HG02798 (cell line): ENCODE results near the gene PDE6G.
"Not testable (repeated sequence)": the region's sequence is repeated elsewhere in the genome, so short reads cannot be mapped to it uniquely, and the experiment has no call there.

Source experiments
- ATAC-seq: cut with Tn5 transposase; IDR thresholded peaks from one replicate; pipeline ENCODE4 v1.9.1; 2021; ENCODE audit warnings: mild to moderate bottlenecking; ENCODE audit not compliant: unreplicated experiment, poor library complexity

Gene PDE6G

DNA sequence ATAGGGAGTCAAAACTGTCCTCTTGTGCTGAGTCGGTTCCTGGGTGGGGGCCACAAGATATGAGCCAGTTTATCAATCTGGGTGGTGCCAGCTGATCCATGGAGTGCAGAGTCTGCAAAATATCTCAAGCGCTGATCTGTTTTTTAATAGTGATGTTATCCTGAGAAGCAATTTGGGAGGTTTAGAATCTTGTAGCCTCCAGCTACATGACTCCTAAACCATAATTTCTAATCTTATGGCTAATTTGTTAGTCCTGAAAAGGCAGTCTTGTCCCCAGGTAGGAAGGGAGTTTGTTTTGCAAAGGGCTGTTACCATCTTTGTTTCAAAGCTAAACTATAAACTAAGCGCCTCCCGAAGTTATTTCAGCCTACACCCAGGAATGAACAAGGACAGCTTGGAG lies 17.7 kb downstream of the PDE6G start:
- ATAC-seq, result no peak

DNA sequence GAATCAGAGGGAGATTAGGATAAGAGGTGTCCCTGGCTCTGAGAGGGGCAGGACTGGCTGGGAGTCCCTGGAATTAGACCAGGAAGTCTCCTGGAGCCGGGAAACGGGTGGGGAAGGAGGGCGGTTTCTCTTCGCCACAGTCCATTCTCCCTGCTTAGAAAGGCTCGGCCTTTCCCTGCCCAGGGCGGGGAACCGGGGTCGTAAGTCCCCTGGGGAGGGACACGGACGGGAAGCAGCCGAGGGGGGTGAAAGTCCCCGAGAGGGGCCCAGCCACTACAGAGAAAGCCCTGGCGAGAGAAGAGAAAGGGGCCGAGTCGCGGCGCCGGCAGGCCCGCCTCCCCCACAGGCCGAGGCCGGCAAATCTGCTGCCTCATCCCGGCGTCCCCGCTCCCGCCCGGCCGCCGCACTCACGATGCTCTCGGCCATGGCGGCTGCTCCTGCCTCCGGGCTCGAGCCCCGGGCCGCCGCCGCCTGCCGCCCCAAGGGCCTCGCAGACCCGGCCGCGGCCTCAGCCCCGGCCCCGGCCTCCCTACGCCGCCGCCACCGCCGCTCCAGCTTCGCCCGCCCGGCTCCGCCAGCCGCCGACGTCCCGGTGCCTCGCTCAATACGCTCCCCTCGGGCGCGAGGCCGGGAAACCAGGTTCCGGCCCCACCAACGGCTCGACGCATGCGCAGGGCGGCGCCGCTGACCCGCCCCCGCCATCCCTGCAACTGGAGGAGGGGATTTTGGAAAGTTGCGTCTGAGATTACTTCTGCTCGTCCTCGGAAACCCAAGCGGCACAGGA lies 19.6 kb downstream of the PDE6G start, which contains the start of the genes NPLOC4 and TSPAN10:
TSS of gene NPLOC4 (minus strand) at position 608 of the 784 bp plus-strand sequence. CDS start at position 426, 182 bp downstream.
TSS of gene TSPAN10 (plus strand) at position 692 of the 784 bp plus-strand sequence. CDS start 5,217 bp downstream, outside the sequence.
- peak; percentile 91 for ATAC-seq

DNA sequence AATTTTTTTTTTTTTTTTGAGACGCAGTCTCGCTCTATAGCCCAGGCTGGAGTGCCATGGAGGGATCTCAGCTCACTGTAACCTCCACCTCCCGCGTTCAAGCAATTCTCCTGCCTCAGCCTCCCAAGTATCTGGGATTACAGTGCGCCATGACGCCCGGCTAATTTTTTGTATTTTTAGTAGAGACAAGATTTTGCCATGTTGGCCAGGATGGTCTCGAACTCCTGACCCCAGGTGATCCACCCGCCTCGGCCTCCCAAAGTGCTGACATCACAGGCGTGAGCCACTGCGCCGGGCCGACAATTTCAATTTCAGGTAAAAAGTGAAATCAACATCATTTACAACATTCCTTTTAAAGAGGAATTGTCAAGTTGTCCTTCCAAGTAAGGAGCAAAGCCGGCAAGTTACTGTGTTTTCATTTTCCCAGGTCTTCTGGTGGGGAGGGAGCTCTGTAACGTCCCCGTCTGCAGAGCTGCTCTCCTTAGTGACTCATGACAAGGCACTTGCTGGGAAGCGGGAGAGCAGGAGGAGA lies 20.3 kb downstream of the PDE6G start:
- no peak for ATAC-seq

DNA sequence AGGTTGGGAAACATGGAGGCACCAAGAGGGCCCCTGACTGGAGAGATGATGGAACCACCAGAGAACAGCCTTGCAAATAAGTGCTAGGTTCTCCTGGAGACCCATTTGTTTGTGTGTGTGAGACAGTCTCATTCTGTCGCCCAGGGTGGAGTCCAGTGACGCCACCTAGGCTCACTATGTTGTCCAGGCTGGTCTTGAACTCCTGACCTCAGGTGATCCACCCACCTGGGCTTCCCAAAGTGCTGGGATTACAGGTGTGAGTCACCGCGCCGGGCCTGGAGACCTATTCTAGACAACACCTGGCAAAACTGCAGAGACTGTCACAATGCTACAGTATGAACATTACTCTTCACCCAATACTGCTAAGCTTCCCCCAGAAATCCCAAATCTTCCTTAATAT lies 20.9 kb downstream of the PDE6G start:
- no peak for ATAC-seq

DNA sequence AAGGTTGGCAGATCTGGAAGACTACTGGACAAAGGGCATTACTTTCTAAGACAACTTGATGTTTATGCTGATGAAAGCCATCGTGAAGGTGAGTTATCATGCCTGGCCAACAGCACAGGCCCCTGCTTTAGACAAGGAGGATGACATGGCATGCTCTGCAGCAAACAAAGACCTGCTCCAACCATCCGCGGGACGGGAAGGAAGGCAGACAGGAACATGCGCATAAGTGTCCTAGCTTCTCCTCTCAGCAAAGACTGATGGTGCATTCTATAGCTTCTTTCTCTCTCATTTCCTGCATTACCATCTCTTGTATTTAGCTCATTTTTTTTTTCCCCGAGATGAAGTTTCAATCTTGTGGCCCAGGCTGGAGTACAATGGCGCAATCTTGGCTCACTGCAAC lies 24.9 kb downstream of the PDE6G start:
- no peak for ATAC-seq

DNA sequence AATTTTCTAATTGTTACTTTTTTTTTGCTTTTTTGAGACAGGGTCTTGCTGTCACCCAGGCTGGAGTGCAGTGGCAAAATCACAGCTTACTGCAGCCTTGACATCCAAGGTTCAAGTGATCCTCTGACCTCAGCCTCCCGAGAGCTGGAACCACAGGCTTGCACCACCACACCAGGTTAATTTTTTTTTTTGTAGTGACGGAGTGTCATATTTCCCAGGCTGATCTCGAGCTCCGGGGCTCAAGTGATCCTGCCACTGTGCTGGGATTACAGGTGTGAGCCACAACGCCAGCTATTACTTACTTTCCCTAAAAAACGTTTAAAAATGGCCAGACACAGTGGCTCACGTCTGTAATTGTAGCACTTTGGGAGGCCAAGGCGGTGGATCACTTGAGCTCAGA lies 26.1 kb downstream of the PDE6G start:
- no peak for ATAC-seq

DNA sequence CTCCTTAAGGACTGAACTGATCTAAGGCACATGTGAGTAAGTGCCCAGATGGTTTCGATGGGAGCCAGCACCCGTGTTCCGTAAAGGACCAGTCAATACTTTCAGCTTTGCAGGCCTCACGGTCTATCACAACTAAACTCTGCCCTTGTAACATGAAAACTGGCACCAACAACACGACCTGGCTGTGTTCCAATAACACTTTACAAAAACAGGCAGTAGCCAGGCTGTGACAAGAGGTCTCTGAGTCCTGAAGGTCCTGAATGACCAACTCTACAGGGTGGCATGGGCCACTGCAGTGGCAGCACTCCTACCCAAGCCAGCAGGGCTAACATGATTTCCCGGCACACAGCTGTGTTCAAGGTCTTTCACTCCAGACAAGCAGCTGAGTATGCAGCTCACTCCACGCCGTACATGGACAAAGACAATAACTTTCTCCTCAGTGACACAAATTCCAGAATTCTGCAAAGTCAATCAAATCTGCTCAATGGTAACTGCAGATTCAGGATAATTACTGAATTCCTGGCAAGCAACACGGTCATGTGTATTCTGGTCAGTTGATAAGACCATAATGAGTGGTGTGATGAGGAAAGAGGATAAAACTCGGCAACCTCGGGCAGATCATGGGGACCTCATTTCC lies 34.7 kb downstream of the PDE6G start:
- ATAC-seq, result no peak

DNA sequence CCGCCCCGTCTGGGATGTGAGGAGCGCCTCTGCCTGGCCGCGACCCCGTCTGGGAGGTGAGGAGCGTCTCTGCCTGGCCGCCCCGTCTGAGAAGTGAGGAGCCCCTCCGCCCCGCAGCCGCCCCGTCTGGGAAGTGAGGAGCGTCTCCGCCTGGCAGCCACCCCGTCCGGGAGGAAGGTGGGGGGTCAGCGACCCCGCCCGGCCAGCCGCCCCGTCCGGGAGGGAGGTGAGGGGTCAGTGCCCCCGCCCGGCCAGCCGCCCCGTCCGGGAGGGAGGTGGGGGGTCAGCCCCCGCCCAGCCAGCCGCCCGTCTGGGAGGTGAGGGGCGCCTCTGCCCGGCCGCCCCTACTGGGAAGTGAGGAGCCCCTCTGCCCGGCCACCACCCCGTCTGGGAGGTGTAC lies 38.0 kb downstream of the PDE6G start:
- not testable (repeated sequence) for ATAC-seq

DNA sequence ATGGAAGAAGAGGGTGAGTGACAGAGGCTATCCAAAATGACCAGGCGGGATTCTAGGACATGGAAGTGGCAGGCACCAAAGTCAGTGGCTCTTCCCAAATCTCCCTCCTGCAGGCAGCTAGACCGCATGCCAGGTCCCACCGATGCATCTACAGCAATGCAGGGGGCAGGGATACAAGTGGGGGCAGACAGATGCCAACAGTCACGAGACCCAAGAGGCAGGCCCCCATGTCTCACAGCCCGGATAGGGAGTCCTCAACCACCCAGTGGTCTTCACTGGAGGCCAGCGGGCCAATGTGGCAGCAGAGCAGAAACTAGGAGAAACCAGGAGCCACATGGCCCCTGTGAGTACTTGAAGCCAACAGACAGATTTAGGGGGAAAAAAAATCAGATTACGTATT lies 39.5 kb downstream of the PDE6G start:
- ATAC-seq, result no peak

DNA sequence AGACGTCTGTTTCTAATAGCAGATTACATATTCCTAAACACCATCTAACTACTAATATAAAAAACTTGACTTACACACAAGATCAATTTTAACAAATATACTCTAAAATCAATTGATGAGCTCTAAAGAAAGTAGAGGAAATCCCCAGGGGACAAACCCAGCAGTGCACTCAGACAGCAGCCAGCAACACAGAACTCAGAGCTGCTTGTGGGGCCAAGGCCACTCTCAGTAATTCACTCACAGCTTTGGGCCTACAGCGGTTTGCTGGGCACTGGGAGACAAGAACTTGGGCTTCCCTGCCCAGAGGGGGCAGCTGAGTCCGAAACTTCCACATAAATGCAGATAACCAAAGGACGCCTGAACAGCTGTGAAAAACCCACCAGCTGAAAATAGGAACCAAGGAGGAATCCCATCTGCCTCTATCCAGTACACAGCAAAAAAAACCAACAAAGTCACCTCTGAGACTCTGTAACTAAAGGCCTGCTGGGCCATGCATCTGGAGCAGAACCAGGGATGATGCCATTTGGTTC lies 40.9 kb downstream of the PDE6G start:
- ATAC-seq, result no peak

DNA sequence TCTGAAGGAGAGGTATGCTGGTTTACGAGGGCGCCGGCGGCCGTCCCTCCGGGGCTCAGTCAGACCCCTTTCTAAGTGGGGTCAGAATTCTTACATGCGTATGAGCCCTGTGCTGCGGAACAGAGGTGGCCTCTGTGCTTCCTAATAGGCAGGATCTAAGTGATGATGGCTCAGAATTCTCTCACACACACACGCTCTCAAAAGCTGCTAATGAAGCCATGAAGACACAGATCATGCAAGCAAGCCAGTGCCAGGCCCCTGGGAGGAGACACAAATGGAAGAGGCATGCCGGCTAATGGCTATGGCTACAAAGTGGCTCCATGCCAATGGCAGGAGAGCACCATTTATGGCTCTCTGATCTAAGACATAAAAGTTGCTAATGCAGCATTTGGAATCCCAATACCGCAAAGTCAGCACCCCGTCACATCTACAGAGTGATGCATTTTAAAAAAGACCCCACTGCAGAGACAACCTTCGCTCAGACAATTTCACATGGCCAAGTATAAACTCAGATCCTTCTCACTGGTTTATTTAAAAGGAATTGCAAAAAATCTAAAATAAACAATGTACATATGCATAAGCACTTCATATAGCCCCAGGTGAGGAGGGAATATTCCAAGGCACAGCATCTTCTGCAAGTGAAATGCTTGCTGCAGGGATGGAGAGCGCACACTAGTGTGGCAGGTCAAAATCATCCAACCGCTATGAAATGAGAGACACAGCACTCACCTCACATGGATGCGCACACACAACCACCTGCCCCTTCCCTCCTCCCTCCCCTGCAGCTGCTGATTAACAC lies 44.0 kb downstream of the PDE6G start:
- ATAC-seq, result no peak

DNA sequence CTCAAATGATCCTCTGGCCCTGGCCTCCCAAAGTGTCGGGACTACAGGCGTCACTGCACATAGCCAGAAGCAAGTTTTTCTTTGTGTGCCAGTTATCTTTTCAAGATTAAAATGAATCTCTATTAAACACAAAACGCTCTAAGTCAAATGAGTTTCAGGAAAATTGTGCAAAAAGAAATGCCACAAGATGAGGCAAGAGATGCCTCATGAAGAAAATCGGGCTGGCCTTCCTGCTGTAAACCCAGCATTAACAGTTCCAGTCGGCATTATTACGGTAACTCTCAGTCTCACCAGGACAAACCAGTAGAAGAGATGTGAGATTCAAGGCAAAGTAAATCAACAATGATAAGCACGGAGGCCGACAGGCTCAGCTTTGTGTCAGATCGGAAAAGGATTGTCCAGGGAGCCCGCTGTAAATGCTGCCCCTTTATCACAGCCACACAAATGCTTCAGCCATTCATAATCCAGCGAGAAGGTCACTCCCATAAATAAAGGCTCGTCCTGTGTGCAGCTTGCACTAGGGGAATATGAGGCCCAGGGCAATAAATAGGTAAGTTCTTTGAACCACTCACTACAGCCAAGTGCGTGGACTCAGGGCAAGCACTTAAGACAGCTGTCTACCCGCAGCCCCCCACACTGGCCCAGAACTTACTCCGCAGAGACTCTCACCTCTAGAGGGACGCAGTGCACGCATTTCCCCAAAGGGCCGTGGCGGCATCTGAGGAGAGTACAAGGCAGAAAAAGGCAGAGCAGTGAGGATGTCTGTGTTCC lies 46.6 kb downstream of the PDE6G start:
- ATAC-seq, result no peak

DNA sequence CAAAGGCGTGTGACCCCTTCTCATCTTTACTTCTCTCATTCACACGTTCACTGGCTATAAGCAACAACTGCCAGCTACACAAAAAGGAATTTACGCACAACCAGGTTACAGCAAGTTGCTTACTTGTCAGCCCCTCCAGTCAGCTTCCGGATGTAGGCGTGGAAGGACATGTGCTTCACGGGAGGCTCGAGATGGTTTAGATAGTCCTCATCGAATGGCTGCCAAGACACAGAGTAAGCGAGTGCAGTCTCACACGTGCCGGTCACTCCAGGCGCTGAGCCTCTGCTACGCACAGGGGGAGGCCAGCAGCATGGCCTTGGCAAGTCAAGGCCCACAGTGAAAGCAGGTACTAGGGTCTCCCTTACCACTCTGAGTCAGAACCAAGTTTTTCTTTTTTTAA lies 47.7 kb downstream of the PDE6G start:
- no peak for ATAC-seq

DNA sequence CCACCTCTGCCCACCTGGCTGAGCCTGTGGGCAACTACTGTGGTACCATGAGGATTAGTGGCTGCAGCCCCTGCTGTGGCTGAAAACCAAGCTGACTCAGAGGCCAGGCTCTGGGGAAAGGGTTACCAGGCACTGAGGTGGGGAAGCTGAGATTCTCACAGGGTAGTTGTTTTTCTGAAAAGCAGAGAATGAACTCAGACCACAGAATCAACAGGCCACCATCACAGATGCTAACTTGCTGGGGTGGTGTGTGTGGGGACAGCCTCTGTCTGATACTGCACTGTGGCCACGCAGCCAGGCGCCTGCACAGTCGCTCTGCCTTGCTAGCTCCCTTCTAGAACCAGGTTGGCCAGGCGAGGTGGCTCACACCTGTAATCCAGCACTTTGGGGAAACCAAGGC lies 48.3 kb downstream of the PDE6G start:
- ATAC-seq, result no peak

DNA sequence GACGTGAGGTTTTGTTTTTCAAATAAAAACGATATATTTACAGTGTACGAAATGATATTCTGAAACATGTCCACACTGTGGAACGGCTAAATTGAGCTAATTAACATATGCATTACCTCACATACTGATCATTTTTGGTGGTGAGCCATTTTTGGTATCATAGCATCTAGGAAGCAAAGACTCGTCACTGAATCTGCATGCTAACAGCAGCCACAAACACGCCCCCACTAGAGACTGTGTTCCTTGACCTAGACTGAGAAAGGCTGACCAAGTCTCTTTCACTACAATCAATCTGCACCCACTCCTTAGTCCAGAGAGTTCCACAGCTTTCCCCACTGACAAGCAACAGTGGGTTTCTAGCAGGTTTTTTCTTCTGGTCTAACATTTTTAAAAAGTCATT lies 48.9 kb downstream of the PDE6G start:
- ATAC-seq, result no peak

DNA sequence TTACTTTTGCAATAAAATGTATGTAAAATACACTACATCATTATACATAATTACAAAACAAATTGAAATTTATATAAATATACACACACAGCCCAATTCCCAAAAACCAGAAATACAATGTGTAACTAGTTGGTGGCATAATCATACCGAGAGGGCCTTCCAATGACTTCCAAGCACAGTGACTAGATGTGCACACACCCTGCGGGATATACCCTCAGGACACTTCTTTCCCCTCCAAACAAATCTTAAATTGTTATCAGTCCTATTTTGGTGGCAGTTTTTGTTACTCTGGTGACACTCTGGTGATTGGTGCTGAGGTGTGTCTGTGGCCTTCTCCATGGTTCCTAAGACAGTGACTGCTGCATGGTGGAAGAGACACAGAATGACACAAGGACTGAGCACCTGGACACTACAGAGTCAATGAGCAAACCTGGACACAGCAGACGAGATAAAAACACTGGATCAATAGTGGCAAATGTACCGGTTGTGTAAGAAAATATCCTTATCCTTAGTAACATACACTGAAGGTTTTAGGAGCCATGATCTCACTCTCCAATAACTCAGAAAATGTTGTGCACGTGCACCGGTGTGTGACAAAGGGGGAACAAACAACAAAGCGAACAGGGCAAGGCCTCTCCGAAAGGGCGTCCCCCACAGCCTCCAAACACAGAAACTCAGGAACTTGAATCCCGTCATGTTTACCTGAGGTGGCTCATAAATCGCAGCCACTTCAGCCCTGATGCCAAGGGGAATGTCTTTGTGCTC lies 52.3 kb downstream of the PDE6G start:
- no peak for ATAC-seq

DNA sequence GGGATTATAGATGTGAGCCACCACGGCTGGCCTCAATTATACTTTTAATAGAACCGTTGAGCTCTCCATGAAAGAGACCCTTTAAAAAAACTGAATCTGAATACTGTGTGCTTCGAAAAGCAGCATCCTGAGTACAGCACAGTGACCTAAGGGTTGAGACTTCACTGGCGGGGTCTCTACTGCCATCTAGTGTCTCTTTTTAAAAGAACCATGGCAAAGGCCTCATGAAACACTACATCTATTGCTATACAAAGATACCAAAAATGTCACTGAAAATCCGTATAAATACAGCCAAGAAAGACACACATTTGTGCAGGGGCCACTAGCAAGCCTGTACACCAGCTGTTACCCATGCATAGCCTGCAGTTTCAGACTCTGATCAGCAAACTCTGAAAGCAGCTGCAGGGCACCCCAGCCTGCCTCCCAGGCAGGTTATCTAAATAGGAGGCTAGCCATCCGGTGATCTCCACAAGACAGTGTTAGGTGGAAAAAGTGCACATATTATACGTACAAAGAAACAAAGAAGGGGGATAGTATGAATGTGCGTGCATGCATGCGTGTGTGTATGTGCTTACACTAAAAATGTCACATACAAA lies 54.7 kb downstream of the PDE6G start:
- peak; percentile 39 for ATAC-seq
